GM23338 (cell line): Measurements from ENCODE around the gene BRSK2. TPM values are rescaled to one million over a fixed set of nuclear protein-coding genes. Genes with fewer than 3 reads are reported as not detected.

Experiments
- ATAC-seq: fragments of 200-7000 bp; cut with Tn5 transposase; 3 replicates; pipeline ENCODE4 v1.9.1; 2020
- DNase-seq: peaks from one replicate; pipeline ENCODE4 v3.0.0-alpha.2; 2015; ENCODE audit warnings: low spot score
- H2AFZ ChIP-seq: fragments of 200-600 bp; sonication (generic); 2 replicates; pipeline ENCODE4 v1.8.0; 2016; ENCODE audit warnings: antibody characterized with exemption, mild to moderate bottlenecking, moderate library complexity
- H3F3A ChIP-seq: fragments of 200-600 bp; sonication (generic); replicated peaks from 2 replicates; pipeline ENCODE4 v1.8.0; 2017; ENCODE audit warnings: antibody characterized with exemption, mixed run types, low read depth
- H3K27ac ChIP-seq: fragments of 200-600 bp; sonication (generic); 2 replicates; pipeline ENCODE4 v1.6.1; 2016; ENCODE audit warnings: low read depth
- H3K27me3 ChIP-seq: fragments of 200-600 bp; sonication (generic); 2 replicates; pipeline ENCODE4 v1.8.0; 2016; ENCODE audit warnings: mild to moderate bottlenecking, mixed run types, moderate library complexity; ENCODE audit not compliant: insufficient read depth
- H3K36me3 ChIP-seq: fragments of 200-600 bp; sonication (generic); 2 replicates; pipeline ENCODE4 v1.8.0; 2016; ENCODE audit warnings: mild to moderate bottlenecking; ENCODE audit not compliant: insufficient read depth
- H3K4me1 ChIP-seq: fragments of 200-600 bp; sonication (generic); 2 replicates; pipeline ENCODE4 v1.8.0; 2016; ENCODE audit warnings: mild to moderate bottlenecking, moderate library complexity; ENCODE audit not compliant: insufficient read depth
- H3K4me2 ChIP-seq: fragments of 200-600 bp; sonication (generic); 2 replicates; pipeline ENCODE4 v1.7.1; 2017; ENCODE audit warnings: mixed run types
- H3K4me3 ChIP-seq: fragments of 200-600 bp; sonication (generic); 2 replicates; pipeline ENCODE4 v1.6.1; 2016; ENCODE audit warnings: mixed run types
- H3K79me2 ChIP-seq: fragments of 200-600 bp; sonication (generic); replicated peaks from 2 replicates; pipeline ENCODE4 v1.8.0; 2017; ENCODE audit warnings: mild to moderate bottlenecking; ENCODE audit not compliant: insufficient read depth
- H3K9me2 ChIP-seq: fragments of 200-600 bp; sonication (generic); 2 replicates; pipeline ENCODE4 v1.8.0; 2017; ENCODE audit not compliant: insufficient read depth
- H4K20me1 ChIP-seq: fragments of 200-600 bp; sonication (generic); replicated peaks from 2 replicates; pipeline ENCODE4 v1.8.0; 2017; ENCODE audit warnings: mild to moderate bottlenecking; ENCODE audit not compliant: insufficient read depth
- H3K27ac Mint-ChIP-seq: 2 replicates; pipeline ENCODE4 v1.8.0; 2020; ENCODE audit warnings: inconsistent platforms, mild to moderate bottlenecking, moderate library complexity, mixed read lengths
- H3K27me3 Mint-ChIP-seq: 3 replicates; pipeline ENCODE4 v1.8.0; 2022; ENCODE audit warnings: low read depth, mild to moderate bottlenecking, moderate library complexity, mixed read lengths, inconsistent platforms; ENCODE audit not compliant: insufficient read depth, poor library complexity
- H3K36me3 Mint-ChIP-seq: 3 replicates; pipeline ENCODE4 v1.8.0; 2021; ENCODE audit warnings: low read depth, mild to moderate bottlenecking, inconsistent platforms, moderate library complexity, mixed read lengths
- H3K4me1 Mint-ChIP-seq: 3 replicates; pipeline ENCODE4 v1.8.0; 2020; ENCODE audit warnings: mild to moderate bottlenecking, inconsistent platforms, mixed read lengths
- H3K4me3 Mint-ChIP-seq: 3 replicates; pipeline ENCODE4 v1.8.0; 2021; ENCODE audit warnings: moderate library complexity, mild to moderate bottlenecking, inconsistent platforms, mixed read lengths
- H3K9me3 Mint-ChIP-seq: 3 replicates; pipeline ENCODE4 v1.8.0; 2020; ENCODE audit warnings: moderate library complexity, mild to moderate bottlenecking, inconsistent platforms, mixed read lengths
- JUNB ChIP-seq: IDR thresholded peaks from one replicate; pipeline ENCODE4 v1.6.1; 2016; ENCODE audit warnings: antibody characterized with exemption; ENCODE audit not compliant: unreplicated experiment
- STAT1 ChIP-seq: IDR thresholded peaks from one replicate; pipeline ENCODE4 v1.6.1; 2016; ENCODE audit warnings: antibody characterized with exemption; ENCODE audit not compliant: unreplicated experiment
- ZNF114 ChIP-seq: fragments of 250-450 bp; sonication (Bioruptor Pico); IDR thresholded peaks from 2 replicates; pipeline ENCODE4 v1.5.0; 2020; ENCODE audit warnings: mild to moderate bottlenecking, moderate library complexity
- polyA plus RNA-seq: library from polyadenylated mRNA; unstranded; fragments of >200 nt; fragmentation: Nextera tagmentation; extraction: Ambion mirVana; gene quantifications from 2 replicates; pipeline ENCODE4 v1.2.1, GENCODE V29; 2016
- total RNA-seq: library from RNA; depleted of rRNA; stranded (reverse); fragments of >200 nt; shearing (Covaris generic); gene quantifications from 2 replicates; pipeline ENCODE4 v1.2.3, GENCODE V29; 2014
- TF ChIP-seq, protein P1 (sequence below): fragments of 250-450 bp; sonication (Bioruptor Pico); IDR thresholded peaks from 2 replicates; pipeline ENCODE4 v1.5.0; 2020; ENCODE audit warnings: mild to moderate bottlenecking, moderate library complexity
- TF ChIP-seq, protein P2 (sequence below): IDR thresholded peaks from 2 replicates; pipeline ENCODE4 v1.6.1; 2016; ENCODE audit warnings: antibody characterized with exemption

BRSK2 gene
- total and polyA plus RNA-seq, 2 experiments from 2014 or later: 7.2 to 20.3 TPM

DNA sequence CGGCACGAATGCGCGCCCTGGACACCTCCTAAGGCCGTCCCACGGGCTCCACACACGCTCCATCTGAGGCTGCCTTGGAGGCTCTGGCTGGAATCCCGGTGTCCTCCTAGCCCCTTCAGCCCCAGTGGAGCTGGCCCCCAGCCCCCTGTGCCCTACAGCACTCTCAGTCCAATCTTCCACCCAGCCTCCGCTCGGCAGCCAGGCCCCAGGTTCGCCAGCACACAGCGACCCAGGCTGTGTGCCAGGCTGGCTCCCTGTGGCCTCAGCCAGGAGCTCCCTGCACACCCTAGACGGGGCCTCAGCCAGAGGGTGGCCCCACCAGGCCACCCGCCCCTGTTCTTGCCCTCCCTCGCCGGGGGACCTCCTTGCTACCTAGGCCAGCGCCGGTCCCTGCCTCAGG lies 78.3 kb downstream of the BRSK2 start:
- Histone ChIP-seq H3K27ac (no peak overlapping the region), H3K4me2 (no peak overlapping the region), H3K9me2 (no peaks in the 10 kb centered on the region), H3K27me3 (no peaks in the 10 kb centered on the region), H3K4me1 (no peaks in the 10 kb centered on the region), H3F3A (no peaks in the 10 kb centered on the region), H3K79me2 (no peaks in the 10 kb centered on the region), H3K36me3 (no peaks in the 10 kb centered on the region), H4K20me1 (no peaks in the 10 kb centered on the region), H3K4me3 (no peak overlapping the region), H2AFZ (no peak overlapping the region)
- H3K4me1 Mint-ChIP-seq: no peaks in the 10 kb centered on the region; the same call in 2 of the 3 replicates
- peaks cover 5% of the 10 kb centered on the region for H3K27me3 Mint-ChIP-seq
- no peak for ATAC-seq
- H3K27ac Mint-ChIP-seq: no peak overlapping the region
- no peak for DNase-seq
- no peaks in the 10 kb centered on the region for H3K9me3 Mint-ChIP-seq
- H3K4me3 Mint-ChIP-seq: no peak overlapping the region
- H3K36me3 Mint-ChIP-seq: no peaks in the 10 kb centered on the region
- TF ChIP-seq ZNF114 (CRISPR knock-in tag): no peak
- TF ChIP-seq, protein P1, sequence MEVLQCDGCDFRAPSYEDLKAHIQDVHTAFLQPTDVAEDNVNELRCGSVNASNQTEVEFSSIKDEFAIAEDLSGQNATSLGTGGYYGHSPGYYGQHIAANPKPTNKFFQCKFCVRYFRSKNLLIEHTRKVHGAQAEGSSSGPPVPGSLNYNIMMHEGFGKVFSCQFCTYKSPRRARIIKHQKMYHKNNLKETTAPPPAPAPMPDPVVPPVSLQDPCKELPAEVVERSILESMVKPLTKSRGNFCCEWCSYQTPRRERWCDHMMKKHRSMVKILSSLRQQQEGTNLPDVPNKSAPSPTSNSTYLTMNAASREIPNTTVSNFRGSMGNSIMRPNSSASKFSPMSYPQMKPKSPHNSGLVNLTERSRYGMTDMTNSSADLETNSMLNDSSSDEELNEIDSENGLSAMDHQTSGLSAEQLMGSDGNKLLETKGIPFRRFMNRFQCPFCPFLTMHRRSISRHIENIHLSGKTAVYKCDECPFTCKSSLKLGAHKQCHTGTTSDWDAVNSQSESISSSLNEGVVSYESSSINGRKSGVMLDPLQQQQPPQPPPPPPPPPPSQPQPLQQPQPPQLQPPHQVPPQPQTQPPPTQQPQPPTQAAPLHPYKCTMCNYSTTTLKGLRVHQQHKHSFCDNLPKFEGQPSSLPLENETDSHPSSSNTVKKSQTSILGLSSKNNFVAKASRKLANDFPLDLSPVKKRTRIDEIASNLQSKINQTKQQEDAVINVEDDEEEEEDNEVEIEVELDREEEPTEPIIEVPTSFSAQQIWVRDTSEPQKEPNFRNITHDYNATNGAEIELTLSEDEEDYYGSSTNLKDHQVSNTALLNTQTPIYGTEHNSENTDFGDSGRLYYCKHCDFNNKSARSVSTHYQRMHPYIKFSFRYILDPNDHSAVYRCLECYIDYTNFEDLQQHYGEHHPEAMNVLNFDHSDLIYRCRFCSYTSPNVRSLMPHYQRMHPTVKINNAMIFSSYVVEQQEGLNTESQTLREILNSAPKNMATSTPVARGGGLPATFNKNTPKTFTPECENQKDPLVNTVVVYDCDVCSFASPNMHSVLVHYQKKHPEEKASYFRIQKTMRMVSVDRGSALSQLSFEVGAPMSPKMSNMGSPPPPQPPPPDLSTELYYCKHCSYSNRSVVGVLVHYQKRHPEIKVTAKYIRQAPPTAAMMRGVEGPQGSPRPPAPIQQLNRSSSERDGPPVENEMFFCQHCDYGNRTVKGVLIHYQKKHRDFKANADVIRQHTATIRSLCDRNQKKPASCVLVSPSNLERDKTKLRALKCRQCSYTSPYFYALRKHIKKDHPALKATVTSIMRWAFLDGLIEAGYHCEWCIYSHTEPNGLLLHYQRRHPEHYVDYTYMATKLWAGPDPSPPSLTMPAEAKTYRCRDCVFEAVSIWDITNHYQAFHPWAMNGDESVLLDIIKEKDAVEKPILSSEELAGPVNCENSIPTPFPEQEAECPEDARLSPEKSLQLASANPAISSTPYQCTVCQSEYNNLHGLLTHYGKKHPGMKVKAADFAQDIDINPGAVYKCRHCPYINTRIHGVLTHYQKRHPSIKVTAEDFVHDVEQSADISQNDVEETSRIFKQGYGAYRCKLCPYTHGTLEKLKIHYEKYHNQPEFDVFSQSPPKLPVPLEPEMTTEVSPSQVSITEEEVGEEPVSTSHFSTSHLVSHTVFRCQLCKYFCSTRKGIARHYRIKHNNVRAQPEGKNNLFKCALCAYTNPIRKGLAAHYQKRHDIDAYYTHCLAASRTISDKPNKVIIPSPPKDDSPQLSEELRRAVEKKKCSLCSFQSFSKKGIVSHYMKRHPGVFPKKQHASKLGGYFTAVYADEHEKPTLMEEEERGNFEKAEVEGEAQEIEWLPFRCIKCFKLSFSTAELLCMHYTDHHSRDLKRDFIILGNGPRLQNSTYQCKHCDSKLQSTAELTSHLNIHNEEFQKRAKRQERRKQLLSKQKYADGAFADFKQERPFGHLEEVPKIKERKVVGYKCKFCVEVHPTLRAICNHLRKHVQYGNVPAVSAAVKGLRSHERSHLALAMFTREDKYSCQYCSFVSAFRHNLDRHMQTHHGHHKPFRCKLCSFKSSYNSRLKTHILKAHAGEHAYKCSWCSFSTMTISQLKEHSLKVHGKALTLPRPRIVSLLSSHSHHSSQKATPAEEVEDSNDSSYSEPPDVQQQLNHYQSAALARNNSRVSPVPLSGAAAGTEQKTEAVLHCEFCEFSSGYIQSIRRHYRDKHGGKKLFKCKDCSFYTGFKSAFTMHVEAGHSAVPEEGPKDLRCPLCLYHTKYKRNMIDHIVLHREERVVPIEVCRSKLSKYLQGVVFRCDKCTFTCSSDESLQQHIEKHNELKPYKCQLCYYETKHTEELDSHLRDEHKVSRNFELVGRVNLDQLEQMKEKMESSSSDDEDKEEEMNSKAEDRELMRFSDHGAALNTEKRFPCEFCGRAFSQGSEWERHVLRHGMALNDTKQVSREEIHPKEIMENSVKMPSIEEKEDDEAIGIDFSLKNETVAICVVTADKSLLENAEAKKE: no peak
- TF ChIP-seq, protein P2, sequence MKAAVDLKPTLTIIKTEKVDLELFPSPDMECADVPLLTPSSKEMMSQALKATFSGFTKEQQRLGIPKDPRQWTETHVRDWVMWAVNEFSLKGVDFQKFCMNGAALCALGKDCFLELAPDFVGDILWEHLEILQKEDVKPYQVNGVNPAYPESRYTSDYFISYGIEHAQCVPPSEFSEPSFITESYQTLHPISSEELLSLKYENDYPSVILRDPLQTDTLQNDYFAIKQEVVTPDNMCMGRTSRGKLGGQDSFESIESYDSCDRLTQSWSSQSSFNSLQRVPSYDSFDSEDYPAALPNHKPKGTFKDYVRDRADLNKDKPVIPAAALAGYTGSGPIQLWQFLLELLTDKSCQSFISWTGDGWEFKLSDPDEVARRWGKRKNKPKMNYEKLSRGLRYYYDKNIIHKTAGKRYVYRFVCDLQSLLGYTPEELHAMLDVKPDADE: no peak
- TF ChIP-seq JUNB: no peak
- TF ChIP-seq STAT1: no peak
